Activated CD4-positive, CD25-positive, alpha-beta regulatory T cell treated with anti-CD3 and anti-CD28 coated beads, Interleukin-2, amount 50 U/mL, for 24 hours (primary cell): ENCODE results near the gene ACY1.
A peak's percentile ranks its signal among the peaks of the same experiment; 100 is the strongest.

Experiments
- ATAC-seq, 2 donors: fragments of 150-1000 bp; cut with Tn5 transposase; one replicate each; pipeline ENCODE4 v1.10.0; 2021; ENCODE audit warnings: mild to moderate bottlenecking in 1 of 2, moderate library complexity in 1 of 2

The ACY1 gene

DNA sequence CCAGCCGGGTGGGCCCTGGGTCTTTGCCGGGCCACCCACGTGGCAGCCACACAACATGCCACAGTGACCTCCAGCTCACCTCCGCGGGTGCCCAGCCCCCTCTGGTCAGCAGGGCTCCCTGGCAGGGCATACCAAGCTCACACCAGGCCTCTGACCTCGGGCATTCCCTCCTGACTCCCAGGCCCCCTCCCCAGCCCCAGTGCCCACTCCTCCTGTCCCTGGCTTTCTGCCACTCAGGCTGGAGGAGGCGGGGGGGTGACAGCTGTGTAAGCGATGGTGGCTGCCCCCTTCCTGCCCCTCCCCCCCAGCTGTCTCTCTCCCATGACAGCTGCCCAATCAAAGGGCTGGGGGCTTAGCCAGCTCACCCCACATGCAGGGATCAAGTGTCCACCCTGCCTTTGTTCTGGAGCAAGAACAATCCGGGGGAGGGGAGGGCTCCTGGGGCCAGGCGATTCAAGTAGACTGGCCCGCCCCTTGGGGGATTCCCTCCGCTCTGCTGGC lies 19.3 kb upstream of the ACY1 start:
- ATAC-seq: no peak

DNA sequence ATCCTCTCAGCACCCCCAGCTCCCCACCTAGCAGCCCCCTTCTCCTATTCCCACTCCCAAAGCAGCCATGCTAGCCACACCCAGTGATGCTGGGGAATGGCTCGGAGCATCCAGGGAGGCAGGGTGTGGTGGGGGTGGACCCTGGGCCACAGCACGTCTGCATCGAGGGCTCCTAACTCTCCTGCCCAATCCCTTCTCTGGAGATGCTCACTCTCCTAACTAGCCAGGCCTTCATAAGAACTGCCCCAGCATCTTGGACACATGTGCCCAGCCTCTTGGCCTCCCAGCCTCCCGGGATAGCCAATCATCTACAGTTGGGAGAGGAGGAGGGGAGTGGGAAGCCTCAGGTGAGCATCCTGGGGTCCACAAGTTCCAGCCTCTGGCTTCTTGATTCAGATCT lies 18.8 kb upstream of the ACY1 start:
- no peak for ATAC-seq

DNA sequence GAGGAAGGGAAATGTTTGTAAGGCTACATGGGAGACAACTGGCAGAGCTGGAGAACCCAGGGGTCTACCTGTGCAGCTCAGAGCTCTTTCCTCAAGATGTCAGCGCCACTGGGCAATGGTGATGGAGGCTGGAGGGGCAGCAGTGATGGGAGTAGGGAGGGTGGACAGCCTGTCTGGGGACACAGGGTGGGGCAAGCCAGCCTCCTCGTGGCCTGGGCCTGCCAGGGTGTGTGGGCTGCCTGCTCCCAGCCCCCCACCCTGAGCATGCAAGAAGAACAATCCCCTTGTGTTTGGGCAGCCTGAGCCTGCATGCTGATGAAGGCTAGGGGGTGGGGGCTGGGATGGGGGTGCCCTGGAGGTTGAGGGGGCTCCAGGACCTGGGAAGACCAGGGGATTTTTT lies 17.3 kb upstream of the ACY1 start:
- no peak for ATAC-seq

DNA sequence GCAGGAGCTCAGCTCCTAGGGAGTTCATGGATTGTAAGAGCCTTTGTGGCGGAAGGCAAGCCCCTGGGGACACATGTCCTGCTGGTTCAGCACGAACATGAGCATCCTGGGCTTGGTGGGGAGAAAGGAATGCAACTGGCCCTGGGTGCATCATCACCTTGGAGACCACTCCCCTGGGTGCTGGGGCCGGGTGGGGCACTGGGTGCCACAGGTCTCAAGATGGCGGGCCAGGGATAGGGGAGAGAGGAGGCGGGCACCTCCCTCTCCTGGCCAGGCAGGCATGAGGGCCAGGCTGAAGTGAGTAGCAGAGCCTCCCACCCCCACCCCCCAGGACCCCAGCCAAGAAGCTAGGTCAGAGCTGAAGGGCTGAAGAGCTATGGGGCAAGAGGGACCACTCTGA lies 16.8 kb upstream of the ACY1 start:
- no peak for ATAC-seq

DNA sequence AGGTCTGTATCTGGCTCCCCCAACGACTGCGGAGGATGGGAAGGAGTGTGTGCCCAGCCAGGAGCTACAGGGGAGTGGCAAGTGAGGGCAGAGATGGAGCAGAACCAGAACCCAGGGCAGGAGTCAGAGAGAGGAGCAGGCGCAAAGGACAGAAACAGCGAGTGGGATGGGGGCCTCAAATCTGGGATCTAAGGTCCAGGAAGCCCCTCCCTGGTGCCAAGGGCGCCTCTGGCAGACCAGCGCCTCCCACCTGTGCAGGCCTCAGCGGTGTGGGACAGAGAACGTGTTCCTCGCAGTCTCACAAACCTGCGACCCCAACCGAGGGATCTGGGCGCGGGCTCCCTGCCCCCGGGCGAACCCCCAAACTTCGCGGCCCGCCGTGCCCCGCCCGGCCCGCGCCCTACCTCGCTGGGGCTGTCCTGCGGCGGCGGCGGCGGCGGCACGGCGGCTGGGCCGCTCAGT lies 16.4 kb upstream of the ACY1 start:
- ATAC-seq: peak; percentile 66 to 69

DNA sequence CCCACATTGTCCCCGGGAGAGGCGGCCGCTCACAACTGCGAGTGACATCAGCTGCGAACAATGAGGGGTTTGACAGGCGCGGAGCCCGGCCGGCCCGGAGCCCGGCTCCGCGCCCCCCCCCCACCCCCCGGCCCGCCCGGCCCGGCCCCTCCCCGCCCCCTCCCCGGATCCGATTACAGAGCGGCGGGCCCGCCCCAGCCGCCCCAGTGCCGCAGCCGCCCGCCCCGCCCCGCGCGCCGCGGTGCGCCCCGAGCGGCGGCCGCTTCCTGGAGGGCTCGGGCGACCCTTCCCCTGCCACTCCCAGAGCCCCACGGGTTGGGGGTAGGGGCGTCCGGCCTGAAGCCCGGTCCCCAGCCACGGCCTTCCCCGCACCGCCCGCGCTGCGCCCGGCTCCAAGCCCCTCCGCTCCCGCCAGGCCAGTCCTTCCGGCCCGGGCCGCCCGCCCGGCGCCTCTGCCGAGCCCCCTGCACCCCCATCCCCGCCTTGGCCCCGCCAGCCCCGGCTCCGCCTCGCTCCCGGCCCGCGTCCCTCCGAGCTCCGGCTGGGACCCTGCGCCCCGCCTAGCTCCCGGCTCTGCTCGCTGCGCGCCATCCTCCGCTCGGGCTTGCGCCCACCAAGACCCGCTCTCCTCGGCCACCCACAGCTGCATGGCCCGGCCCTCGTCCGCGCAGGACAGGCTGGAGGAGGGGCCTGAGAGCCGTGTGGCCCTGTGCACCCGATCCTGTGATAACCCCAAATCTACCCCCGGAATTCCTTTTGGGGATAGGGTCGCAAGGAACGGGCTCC lies 15.8 kb upstream of the ACY1 start, which contains the start of gene PCBP4:
Gene PCBP4 (minus strand): TSS at position 71 of the 786 bp plus-strand sequence. CDS start 6,214 bp downstream, outside the sequence.
- peak; percentile 72 to 73 for ATAC-seq

DNA sequence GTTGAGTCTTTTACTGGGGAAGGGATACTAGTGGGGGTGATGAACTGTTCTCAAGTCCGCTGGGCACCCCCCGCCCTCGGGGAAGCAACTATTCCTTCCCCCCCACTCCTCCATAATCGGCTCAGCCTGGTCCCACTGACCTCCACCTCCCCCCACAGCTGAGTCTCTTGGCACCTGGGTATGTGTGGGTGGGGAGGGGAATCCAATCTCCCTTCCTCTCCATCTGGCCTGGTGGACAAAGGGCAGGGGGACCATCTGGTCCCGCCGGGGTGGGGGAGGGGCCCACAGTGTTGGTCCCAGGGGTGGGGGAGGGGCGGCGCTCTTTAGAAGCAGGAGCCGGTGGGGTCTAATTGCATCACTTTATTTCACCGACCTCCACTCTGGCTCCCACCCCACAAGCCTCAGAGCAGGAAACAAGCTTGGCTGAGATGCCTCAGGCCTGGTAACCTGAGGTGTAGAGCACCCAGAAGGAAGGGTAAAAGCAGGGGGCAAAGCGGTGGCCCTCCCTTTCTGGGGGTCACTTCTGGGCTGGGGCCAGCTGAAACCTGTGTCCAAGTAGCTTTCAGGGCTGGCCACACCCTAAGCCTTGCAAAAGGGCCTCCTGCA lies 15.1 kb upstream of the ACY1 start:
- no peak for ATAC-seq

DNA sequence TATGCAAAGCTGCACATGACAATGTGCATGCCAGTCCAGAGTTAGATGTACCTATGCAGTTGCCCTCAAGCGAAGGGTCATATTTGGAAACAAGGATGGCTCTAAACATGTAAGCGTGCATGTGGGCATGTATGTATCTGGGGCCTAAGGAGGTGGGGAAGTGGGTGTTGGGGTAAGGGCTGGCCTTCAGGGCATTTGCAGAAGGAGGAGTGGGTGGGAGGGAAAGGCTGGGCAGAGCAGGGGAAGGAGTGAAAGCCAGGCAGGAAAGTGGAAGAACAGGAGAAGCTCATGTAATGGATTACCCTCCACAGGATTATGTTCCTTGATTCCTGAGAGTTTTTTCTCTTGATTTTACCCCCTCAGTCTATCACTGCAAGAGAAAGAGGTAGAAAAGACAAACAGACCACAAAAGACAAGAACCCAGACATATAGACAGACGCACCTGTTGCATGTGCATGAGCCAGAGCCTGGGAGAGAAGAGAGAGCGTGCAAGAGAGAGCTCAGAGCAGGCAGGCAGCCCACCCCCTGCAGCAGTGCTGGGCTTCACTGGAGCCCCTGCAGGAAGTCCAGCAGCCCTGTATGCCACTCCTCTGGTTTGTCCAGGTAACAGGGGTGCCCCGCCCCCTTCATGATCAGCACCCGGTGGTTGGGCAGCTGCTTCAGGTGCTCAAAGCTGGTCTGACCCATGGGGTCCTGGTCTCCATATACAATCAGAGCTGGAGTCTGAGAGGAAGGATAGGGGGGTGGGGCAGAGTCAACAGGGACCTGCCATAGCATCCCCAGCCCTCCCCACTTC lies 14.3 kb upstream of the ACY1 start:
- ATAC-seq: no peak

DNA sequence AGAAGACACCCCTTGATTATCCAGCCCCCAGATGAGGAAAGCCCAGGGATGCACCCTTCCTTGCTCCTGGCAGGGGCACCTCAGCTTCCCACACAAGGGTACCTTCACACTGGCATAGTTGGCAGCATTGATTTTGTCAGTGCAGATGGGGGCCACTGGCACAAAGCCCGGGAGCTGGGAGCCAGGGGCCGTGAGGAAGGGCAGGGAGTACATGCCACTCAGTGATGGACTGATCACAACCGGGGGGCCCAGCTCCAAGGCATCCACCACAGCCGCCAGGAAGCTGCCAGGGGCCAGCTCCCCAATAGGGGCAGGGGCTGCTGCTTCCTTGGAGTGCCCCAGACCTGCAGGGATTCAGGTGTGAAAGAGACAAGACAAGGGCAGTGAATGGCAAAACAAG lies 13.5 kb upstream of the ACY1 start:
- no peak for ATAC-seq

DNA sequence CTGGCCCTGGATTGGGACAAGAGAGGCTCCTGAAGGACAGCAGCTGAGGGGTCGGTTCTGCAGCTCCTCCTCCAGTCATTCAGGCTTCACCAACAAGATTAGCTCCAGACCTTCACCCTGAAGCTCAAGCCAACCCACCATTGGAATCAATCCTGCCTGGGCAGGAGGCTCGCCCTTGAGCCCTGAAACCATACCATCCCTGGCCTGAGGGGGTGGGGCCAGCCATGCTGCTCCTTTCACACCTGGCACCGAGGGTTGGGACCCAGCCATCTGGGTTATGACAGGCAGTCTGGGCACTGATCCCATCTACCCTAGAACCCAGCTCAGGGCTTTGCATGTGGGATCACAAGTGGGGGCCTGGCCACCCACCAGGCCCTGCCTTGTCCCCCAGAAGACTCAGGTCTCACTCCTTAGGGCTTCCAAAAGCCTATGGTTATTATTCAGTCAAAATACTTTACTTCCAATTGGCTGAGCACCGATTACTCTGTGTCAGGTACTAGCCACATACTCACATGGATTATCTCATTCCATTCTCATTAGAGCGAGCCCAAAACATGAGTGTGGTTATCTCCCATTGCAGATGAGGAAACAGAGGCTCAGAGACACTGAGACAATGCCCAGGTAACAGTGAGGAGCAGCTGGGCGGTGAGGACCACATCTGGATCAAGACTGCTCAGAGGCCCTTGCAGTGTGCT lies 12.6 kb upstream of the ACY1 start:
- ATAC-seq: no peak

DNA sequence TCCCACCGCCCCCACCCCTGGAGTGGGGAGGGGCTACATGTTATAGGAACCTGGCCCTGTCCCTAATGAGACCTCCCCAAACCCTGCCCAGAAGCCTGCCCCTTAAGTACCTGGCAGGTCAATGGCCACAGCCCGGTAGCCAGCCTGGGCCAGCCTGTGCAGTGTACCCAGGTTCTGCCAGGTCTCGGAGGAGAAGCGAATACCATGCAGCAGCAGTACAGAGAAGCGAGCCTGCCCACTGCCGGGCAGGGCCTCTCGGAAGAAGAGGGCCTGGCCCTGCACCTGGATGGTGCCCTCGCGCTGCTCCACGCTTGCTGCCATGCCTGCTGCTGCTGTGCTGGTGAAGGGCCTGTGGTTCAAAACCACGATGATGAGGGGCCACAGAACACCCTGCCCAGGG lies 12.0 kb upstream of the ACY1 start:
- ATAC-seq: no peak

DNA sequence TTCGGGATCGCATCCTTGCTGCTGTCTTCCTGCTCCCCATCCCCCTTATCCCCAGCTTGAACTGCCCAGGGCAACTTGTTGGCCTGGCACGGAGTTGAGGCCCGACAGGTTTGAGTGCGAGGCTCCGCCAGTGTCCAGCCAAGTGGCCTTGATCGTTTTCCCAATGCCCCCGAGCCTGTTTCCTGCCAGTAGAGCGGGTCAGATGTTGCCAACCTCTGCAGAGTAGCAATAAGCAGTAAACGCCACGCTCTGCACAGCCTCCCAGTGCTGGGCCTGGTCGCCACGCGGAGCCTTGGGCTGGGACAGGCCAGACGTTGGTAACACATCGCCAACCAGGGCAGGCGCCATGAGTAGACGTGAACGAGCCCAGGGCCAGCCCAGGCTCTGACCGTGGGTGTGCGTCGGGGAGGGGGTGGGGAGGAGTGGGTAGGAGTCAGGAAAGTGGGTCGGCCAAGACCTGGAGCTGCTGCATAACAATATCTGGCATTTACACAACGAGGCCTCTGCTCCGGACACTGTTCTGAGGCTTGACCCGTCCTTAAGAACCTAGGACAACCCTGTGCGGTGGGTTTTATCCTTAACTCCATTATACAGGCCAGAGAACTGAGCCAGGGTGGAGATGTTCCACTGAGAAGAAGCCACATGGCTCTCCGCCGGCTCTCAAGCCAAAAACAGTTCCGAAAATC lies 8.9 kb upstream of the ACY1 start:
- ATAC-seq: peak; percentile 15 to 18

DNA sequence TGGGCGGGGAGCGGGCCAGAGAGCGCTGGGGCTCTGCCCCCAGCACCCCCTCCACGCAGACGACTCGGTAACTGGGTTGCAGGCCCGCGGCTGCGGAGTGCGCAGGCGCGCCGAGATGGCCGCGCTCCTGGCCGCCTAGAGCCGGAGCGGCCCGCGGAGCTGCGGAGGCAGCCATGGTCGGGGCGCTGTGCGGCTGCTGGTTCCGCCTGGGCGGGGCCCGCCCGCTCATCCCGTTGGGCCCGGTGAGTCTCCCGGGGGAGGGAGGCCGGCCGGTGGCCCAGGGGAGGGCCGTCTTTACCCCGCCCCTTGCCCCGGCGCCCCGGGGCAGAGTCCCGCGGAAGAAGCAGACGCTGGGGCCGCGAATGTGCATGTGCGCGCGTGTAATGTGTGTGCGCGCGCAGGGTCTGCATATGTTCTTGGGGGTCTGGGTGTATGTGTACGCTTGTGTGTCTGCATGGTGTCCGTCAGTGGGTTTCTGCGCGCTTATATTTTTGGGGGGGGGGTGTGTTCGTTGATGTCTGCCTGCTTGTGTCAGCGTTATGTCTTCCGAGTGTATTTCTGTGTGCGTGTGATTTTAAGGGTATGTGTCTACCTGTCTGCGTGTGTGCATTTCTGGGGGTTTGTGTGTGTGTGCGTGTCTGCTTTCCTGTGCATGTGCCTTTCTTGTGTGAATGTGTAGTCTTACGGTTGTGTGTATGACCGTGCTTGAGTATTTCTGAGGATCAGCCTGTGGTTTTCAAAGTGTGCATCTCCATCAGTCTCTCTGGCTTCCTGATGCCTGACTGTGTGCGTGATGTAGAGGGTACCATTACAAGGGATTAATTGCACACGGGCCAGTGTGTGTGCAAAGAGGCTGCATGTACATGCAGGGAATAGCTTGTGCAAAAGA lies 8.1 kb upstream of the ACY1 start, which contains the start of gene ABHD14A:
Gene ABHD14A (plus strand): TSS at position 102 of the 889 bp plus-strand sequence. CDS start 72 bp downstream, at position 174.
- ATAC-seq: peak; percentile 79 to 83

DNA sequence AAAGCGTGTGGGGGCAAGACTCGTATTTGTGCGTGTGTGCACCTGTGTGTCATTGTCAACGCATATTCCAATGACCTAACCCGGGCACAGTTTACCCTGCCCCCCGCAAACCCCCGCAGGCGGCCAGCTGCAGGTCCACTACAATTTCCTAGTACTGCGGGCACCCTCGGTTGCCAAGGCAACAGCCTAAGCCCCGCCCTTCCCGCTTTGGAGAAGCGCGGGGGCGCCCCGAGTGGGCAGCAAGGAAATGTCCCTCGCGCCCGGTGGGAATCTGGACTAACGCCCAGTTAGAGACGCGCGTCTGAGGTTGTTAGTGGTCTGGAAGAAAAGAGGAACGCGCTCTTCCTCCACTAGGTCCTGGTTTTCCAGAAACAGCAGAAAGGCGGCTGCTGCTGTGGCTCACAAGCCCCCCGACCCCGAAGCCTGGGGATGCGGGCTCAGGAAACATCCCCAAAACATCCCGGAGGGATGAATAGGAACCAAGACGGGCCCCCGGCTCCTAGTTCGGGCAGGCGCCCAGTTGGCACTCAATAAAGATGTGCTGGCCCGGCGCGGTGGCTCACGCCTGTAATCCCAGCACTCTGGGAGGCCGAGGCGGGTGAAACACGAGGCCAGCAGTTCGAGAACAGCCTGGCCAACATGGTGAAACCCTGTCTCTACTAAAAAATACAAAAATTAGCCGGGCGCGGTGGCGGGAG lies 7.3 kb upstream of the ACY1 start:
- no peak for ATAC-seq

DNA sequence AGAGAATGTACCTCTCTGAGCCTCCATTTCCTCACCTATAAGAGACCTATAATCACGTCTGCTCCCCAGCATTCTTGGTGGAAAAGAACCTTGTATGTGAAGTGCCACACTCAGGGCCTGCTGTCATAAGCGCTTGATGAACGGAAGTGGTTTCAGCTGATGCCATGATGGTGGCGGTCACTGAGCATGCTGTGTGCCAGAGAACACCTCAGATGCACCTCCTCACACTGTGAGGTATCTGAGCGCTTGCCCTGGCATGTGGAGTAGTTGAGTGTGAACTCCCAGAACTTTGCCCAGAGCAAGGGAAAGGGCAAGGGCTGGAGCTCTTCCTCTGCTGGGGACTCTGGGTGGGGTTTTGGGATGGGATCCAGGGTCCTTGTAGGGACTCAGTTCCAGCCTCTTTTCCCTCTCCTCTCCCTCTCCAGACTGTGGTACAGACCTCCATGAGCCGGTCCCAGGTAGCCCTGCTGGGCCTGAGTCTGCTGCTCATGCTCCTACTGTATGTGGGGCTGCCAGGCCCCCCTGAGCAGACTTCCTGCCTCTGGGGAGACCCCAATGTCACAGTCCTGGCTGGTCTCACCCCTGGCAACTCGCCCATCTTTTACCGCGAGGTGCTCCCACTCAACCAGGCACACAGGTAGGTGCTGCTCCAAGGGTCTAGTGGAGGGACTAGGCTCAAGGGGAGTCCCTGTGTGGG lies 5.7 kb upstream of the ACY1 start:
- no peak for ATAC-seq

DNA sequence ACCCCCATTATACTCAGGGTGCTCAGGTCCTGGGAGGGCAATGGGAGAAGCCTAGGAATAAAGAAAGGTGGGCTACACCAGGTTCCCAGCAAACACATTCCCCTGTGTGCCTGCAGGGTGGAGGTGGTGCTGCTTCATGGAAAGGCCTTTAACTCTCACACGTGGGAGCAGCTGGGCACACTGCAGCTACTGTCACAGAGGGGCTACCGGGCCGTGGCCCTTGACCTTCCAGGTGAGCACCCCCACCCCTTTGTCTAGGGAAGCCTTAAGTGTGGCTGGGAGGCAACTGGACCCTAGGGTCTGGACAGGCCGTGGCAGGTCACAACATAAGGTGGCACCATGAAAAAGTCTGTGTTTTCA lies 5.2 kb upstream of the ACY1 start:
- ATAC-seq: no peak

DNA sequence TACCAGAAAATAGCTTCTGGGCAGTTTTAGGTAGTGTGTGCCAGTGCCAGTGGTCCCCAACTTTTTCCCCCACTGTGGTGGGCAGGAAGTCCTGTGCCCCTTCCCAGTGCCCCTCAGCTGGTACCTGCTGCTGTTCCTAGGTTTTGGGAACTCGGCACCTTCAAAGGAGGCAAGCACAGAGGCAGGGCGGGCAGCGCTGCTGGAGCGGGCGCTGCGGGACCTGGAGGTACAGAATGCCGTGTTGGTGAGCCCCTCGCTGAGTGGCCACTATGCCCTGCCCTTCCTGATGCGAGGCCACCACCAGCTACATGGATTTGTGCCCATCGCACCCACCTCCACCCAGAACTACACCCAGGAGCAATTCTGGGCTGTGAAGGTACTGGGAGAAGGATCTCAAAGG lies 3.1 kb upstream of the ACY1 start:
- ATAC-seq: no peak

DNA sequence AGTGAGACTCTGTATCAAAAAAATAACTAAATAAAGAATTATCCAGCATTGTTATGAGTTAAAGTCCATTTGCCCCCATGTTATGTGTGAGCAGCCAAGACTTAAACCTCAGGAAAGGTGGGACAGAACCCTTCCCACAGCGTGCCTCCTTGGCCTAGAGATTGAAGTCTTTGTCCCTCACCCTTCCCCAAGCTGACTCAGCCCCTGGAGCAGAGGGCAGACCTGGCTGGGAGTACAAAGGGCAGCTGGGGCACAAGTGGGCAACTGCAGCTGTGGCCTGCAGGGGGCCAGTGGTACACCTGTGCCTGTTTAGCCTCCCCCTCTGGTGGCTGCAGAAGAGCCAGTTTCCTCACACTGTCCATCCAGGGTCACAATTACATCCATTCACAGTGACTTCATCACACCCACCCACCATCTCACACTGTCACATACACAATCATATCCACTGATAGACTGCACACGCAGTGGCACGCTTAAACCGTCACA lies 940 bp upstream of the ACY1 start:
- ATAC-seq: peak; percentile 22 to 31

DNA sequence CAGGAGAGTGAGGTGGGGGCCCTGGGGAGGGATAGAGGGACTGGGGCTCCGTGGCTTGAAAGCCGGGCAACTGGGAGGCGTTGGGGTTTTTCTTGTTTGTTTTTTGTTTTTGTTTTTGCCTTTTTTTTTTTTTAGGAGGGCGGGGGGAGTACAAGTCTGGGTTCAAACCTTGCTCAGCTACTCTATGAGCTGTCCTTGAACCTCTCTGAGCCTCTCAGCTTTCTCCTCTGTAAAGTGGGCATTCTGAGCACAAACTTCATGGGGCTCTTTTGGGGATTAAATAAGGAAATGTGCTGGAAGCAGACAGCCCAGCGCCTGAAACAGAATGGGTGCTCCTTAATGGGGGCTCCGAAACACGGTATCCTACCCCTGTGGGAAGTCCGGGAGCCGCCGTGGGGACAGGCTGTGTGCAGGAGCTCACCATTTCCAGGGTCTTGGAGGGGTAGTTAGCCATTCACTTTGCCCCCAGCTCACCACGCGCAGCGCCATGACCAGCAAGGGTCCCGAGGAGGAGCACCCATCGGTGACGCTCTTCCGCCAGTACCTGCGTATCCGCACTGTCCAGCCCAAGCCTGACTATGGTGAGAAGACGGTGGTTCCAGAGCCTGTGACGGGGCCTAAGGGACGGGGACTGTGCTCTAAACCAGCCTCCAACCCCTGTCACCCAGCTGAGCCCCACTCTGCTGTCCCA lies 388 bp downstream of the ACY1 start:
- ATAC-seq: peak in 1 of 2 donors; percentile 1
